ENCODE data around the gene FOXD4L3. TPM values are rescaled to one million over a fixed set of nuclear protein-coding genes. Genes with fewer than 3 reads are reported as not detected.
"Not testable (repeated sequence)": the region's sequence is repeated elsewhere in the genome, so short reads cannot be mapped to it uniquely, and the experiment has no call there.

FOXD4L3 gene
- total RNA-seq, 1 donor from 2014 or later: not detected

DNA sequence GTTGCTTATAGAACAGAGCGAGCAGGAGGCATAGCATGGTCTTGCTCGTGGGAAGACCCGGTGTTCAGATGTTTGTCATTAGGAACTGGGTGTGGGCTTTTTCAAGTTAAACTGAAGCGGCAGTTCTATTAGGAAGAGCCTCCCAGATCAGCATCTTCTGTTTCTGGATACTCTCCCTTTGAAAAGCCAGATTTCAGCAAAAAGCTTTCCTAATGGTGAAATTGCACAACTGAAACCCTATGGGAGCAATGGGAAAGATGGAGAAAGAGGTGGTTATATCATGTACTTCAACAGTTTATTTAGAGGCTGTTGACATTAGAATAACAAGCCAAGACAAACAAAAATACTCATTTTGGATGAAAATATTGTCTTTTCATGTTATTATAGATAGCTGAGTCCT, 41.3 kb downstream of the FOXD4L3 start:
- not testable (repeated sequence) for DNase-seq (ENCODE audit: low read depth in 2 of 2)

DNA sequence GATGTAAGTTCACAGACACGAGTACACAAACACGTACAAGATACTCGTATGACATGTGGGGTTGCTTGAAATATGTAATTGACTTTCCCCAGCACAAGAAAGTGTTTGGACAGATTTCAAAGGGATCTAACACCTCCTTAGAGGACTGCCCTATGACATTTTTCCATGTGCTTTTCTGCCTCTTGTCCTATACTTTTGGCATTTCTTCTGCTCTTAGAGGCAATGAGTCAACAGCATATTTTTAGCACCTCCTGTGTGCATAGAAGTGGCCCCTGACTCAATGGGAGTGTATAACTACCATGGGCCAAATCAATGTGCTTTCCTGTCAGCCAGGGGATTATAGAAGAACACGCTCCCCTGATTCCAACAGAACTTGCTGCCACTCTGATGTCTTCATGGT, 49.0 kb downstream of the FOXD4L3 start:
- DNase-seq (ENCODE audit: low read depth in 2 of 2): not testable (repeated sequence)

Other genes starting within 250 kb of the FOXD4L3 start
- 17.2 and 20.4 TPM in 2 replicates for gene ZNG1C, start 60.9 kb upstream of the FOXD4L3 start, total RNA-seq
- 27.5 and 295 TPM in 2 replicates for gene PGM5, start 53.7 kb downstream of the FOXD4L3 start, total RNA-seq
- not detected in 2 replicates for gene TMEM252, start 238.0 kb downstream of the FOXD4L3 start, total RNA-seq